ENCODE results near the gene C9orf43. TPM values are rescaled to one million over a fixed set of nuclear protein-coding genes. Genes with fewer than 3 reads are reported as not detected.

Gene C9orf43
- total RNA-seq, 4 donors from 2014 or later = 0.59 to 1.3 TPM; not detected in 2

DNA sequence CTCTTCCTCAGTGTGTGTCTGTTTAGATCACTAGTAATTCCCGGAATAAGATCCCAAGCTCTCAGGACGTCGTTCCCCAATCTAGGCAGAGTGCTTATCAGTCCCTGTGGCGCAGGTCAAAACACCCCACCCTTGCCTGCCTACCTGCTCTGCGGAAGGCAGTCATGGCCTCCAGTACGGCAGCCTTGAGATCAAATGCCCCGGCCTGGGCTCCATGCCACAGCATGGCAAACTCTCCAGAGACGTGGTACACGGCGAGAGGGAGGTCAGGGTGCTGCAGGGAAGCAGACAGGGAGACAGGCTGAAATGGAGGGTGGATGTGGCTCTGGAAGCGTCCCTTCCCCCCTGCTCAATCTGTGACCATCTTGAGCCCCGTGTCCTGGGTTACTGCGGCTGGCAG lies 21.7 kb upstream of the C9orf43 start:
- no peaks in the 10 kb centered on the region for H3K27me3 ChIP-seq
- no peaks in the 10 kb centered on the region for H3K9me3 ChIP-seq
- H3K4me3 ChIP-seq = no peak overlapping the region
- H3K36me3 ChIP-seq = peaks cover 0 to 84% (median 9%) of the 10 kb centered on the region in 3 donors
- no peak for DNase-seq (ENCODE audit: low spot score in 2 of 2)
- no peak overlapping the region for H3K27ac ChIP-seq
- WGBS, 2 donors = 87 to 90% methylated on average over 12 to 13 of the region's 13 CpGs
- peaks cover 0 to 3% (median 0%) of the 10 kb centered on the region in 4 donors for H3K4me1 ChIP-seq
- TF ChIP-seq POLR2A (IDR thresholded peaks at IDR 0.05) = no peak
- no peak for TF ChIP-seq EP300 (IDR thresholded peaks at IDR 0.05)
- TF ChIP-seq, protein P1, sequence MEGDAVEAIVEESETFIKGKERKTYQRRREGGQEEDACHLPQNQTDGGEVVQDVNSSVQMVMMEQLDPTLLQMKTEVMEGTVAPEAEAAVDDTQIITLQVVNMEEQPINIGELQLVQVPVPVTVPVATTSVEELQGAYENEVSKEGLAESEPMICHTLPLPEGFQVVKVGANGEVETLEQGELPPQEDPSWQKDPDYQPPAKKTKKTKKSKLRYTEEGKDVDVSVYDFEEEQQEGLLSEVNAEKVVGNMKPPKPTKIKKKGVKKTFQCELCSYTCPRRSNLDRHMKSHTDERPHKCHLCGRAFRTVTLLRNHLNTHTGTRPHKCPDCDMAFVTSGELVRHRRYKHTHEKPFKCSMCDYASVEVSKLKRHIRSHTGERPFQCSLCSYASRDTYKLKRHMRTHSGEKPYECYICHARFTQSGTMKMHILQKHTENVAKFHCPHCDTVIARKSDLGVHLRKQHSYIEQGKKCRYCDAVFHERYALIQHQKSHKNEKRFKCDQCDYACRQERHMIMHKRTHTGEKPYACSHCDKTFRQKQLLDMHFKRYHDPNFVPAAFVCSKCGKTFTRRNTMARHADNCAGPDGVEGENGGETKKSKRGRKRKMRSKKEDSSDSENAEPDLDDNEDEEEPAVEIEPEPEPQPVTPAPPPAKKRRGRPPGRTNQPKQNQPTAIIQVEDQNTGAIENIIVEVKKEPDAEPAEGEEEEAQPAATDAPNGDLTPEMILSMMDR (IDR thresholded peaks at IDR 0.05) = no peak

DNA sequence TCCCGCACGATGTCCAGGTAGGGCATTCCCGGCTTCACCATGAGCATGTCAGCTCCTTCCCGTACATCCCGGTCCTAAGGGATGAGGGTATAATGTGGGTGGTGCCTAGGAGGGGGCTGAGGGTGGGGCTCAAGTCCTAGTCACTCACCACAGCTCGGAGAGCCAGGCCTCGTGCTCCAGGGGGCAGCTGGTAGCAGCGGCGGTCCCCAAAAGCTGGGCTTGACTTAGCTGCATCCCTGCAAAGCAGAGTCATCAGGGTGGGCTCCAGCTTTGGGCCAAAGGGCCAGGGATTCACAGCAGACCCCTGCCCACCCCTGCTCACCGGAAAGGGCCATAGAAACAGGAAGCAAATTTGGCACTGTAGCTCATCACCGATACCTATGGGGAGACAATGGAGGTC lies 21.1 kb upstream of the C9orf43 start:
- Histone ChIP-seq H3K4me3 (no peak overlapping the region), H3K27me3 (no peaks in the 10 kb centered on the region), H3K9me3 (no peaks in the 10 kb centered on the region), H3K4me1 (peaks cover 0 to 5% (median 0%) of the 10 kb centered on the region in 4 donors), H3K27ac (no peak overlapping the region), H3K36me3 (peaks cover 0 to 84% (median 9%) of the 10 kb centered on the region in 3 donors)
- no peak for DNase-seq (ENCODE audit: low spot score in 2 of 2)
- 92 to 95% methylated on average over 10 to 11 of the region's 11 CpGs for WGBS, 2 donors
- no peak for TF ChIP-seq EP300 (IDR thresholded peaks at IDR 0.05)

DNA sequence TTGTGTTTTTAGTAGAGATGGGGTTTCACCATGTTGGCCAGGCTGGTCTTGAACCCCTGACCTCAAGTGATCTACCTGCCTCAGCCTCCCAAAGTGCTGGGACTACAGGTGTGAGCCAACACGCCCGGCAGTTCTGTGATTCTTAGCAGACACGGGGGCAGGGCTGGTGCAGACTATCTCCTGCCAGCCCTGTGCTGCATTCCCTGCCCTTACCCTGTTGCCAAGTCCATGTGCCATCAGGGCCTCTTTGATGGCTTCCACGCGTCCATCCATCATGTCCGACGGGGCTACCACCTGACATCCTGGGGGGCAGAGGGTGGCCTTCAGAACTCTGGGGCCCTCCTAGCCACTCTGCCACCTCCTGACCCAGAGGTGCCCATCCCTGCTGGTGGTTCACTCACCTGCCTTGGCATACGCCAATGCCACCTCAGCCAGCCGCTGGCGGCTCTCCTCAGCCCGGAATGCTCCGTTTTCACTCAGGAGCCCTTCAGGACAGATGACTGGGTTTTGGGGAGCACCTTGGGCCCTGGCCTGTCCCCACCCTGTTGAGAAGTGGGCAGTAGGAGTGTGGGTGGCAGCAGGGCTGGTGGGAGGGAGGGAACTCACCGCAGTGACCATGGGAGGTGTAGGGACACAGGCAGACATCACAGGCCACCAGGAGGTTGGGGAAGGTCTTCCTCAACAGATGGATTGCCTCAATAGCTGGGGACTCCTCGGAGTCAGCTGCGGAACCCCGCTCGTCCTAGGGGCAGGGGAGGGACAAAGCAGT lies 20.2 kb upstream of the C9orf43 start:
- 90 to 97% methylated on average over 15 to 17 of the region's 17 CpGs for whole genome bisulfite sequencing, 2 donors
- no peak for TF ChIP-seq POLR2A (IDR thresholded peaks at IDR 0.05)
- TF ChIP-seq, protein P1 (IDR thresholded peaks at IDR 0.05) = no peak
- no peak for TF ChIP-seq EP300 (IDR thresholded peaks at IDR 0.05)
- peaks cover 0 to 5% (median 0%) of the 10 kb centered on the region in 4 donors for H3K4me1 ChIP-seq
- H3K4me3 ChIP-seq = no peak overlapping the region
- H3K36me3 ChIP-seq = peaks cover 0 to 88% (median 9%) of the 10 kb centered on the region in 3 donors
- no peak for DNase-seq (ENCODE audit: low spot score in 2 of 2)
- H3K27ac ChIP-seq = no peak overlapping the region
- H3K27me3 ChIP-seq = no peaks in the 10 kb centered on the region
- no peaks in the 10 kb centered on the region for H3K9me3 ChIP-seq

DNA sequence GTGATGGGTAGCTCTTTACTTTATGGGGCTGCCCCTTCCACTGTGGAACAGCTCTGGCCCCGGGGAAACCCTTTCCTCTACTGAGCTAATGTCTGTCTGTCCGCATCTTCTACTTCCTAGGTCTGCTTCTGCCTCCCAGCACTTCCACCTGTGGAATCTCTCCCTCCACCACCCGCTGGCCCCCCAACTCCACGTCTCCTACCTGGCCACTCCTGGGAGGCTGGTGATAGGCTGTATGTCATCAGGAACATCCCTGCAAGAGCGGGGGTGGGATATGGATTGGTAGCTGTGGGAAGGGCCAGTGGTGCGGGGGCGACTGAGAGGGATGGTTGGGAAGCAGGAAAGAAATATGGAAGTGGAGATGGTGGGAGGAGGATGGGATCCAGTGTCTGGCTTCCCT lies 18.6 kb upstream of the C9orf43 start:
- 85 to 91% methylated on average over 7 of the region's 7 CpGs for WGBS, 2 donors
- Histone ChIP-seq H3K4me1 (peaks cover 0 to 8% (median 0%) of the 10 kb centered on the region in 4 donors), H3K27ac (peak overlapping the region in 1 of 4 donors; percentile 54), H3K36me3 (peaks cover 0 to 76% (median 9%) of the 10 kb centered on the region in 3 donors), H3K9me3 (no peaks in the 10 kb centered on the region), H3K27me3 (no peaks in the 10 kb centered on the region), H3K4me3 (no peak overlapping the region)
- DNase-seq (ENCODE audit: low spot score in 2 of 2) = no peak
- TF ChIP-seq EP300 (IDR thresholded peaks at IDR 0.05) (no peak), POLR2A (IDR thresholded peaks at IDR 0.05) (no peak)
- TF ChIP-seq, protein P1 (IDR thresholded peaks at IDR 0.05) = no peak

DNA sequence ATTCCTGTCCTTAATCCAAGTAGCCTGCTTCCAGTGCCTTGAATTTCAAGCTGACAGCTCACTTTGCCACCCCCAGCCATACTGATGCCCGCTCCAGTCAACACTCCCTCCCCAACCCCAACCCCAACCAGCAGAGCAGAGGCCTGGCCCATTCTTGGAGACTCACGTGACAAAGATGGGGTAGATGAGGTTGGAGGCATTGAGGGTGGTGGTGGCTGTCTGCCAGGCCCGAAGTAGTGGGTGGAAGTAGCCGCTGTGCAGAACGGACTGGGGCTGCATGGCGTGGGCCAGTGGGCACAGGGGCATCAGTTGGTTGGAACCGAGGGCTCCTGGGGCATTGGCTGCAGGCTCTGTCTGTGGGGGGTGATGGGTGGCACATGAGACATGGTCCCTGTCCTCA lies 17.3 kb upstream of the C9orf43 start:
- peak overlapping the region in 2 of 4 donors; percentile 28 to 43 for H3K27ac ChIP-seq
- no peaks in the 10 kb centered on the region for H3K9me3 ChIP-seq
- peaks cover 0 to 18% (median 0%) of the 10 kb centered on the region in 4 donors for H3K4me1 ChIP-seq
- WGBS, 2 donors = 42 to 61% methylated on average over 7 of the region's 7 CpGs
- H3K36me3 ChIP-seq = peaks cover 0 to 63% (median 9%) of the 10 kb centered on the region in 3 donors
- no peaks in the 10 kb centered on the region for H3K27me3 ChIP-seq
- no peak overlapping the region for H3K4me3 ChIP-seq
- peak in 1 of 2 donors; percentile 34 for TF ChIP-seq EP300 (IDR thresholded peaks at IDR 0.05)
- TF ChIP-seq, protein P1 (IDR thresholded peaks at IDR 0.05) = no peak
- DNase-seq (ENCODE audit: low spot score in 2 of 2) = no peak

Data from tibial nerve (tissue), 4 donors.